GM12878 (cell line): ENCODE results near the gene WNT3A. TPM values are rescaled to one million over a fixed set of nuclear protein-coding genes. Genes with fewer than 3 reads are reported as not detected.

Source experiments
- ATAC-seq: fragments of 200-7000 bp; cut with Tn5 transposase; 3 replicates; pipeline ENCODE4 v1.9.1; 2020; ENCODE audit warnings: mild to moderate bottlenecking, moderate library complexity
- BruUV-seq: library from RNA; stranded (reverse); fragments of 400-500 nt; replicated peaks from 2 replicates; lab custom pipeline; 2021; lab: Mats Ljungman, UMichigan
- CTCF ChIA-PET: fragments of 300-600 bp; sonication (Branson Sonifier 250); formaldehyde crosslinking; extraction: SDS; loops from one replicate; lab custom pipeline; 2021; ENCODE audit warnings: inconsistent platforms; lab: Yijun Ruan, JAX
- POLR2A ChIA-PET: fragments of 350-600 bp; formaldehyde crosslinking; extraction: SDS; loops from one replicate; lab custom pipeline; 2021; ENCODE audit warnings: inconsistent platforms; lab: Charles Lee
- RAD21 ChIA-PET: fragments of 300-600 bp; sonication (Branson Sonifier 250); formaldehyde crosslinking; loops from one replicate; lab custom pipeline; 2023; ENCODE audit warnings: antibody characterized with exemption; ENCODE audit not compliant: unreplicated experiment; lab: Charles Lee
- SMC1A ChIA-PET: fragments of 300-600 bp; sonication (Branson Sonifier 250); formaldehyde crosslinking; loops from one replicate; lab custom pipeline; 2023; ENCODE audit not compliant: unreplicated experiment, uncharacterized antibody; lab: Charles Lee
- DNase-seq: peaks from one replicate; pipeline ENCODE4 v3.0.0-alpha.2; 2011; ENCODE audit warnings: low read depth, low spot score
- FAIRE-seq: peaks from 3 replicates; lab custom pipeline; 2011; peaks lifted over from hg19 to GRCh38; lab: Jason Lieb, UNC
- H2AFZ ChIP-seq: 2 replicates; pipeline ENCODE4 v1.6.0; 2011; ENCODE audit warnings: low read depth, low read length, control low read depth; ENCODE audit not compliant: control insufficient read depth
- H3K27ac ChIP-seq: 2 replicates; pipeline ENCODE4 v1.5.1; 2011; ENCODE audit warnings: control low read depth; ENCODE audit not compliant: control insufficient read depth, insufficient read depth
- H3K27me3 ChIP-seq, 2 experiments: replicated peaks in 1 of 2; 2 replicates each; pipeline versions ENCODE4 v1.6.0 to v1.6.1; 2011; ENCODE audit warnings: low read length in 1 of 2; ENCODE audit not compliant: control insufficient read depth in 2 of 2, insufficient read depth in 2 of 2
- H3K36me3 ChIP-seq, 2 experiments: 2 replicates each; pipeline ENCODE4 v1.5.1; 2011; ENCODE audit warnings: low read length in 1 of 2; ENCODE audit not compliant: control insufficient read depth in 2 of 2, insufficient read depth in 2 of 2
- H3K4me1 ChIP-seq: 2 replicates; pipeline ENCODE4 v1.6.1; 2011; ENCODE audit warnings: mild to moderate bottlenecking, low read length, moderate library complexity, mixed read lengths; ENCODE audit not compliant: control insufficient read depth, insufficient read depth
- H3K4me2 ChIP-seq: 2 replicates; pipeline ENCODE4 v1.6.0; 2011; ENCODE audit warnings: control low read depth; ENCODE audit not compliant: control insufficient read depth, insufficient read depth
- H3K4me3 ChIP-seq: fragments of 200-600 bp; sonication (generic); 2 replicates; pipeline ENCODE4 v1.5.1; 2016
- H3K79me2 ChIP-seq: 2 replicates; pipeline ENCODE4 v1.6.0; 2011; ENCODE audit warnings: low read length; ENCODE audit not compliant: control insufficient read depth, insufficient read depth
- H3K9ac ChIP-seq: 2 replicates; pipeline ENCODE4 v1.8.0; 2011; ENCODE audit warnings: low read length, control low read depth, mixed read lengths; ENCODE audit not compliant: control insufficient read depth, insufficient read depth
- H3K9me3 ChIP-seq: replicated peaks from 3 replicates; pipeline ENCODE4 v1.5.1; 2011; ENCODE audit warnings: mild to moderate bottlenecking, low read length; ENCODE audit not compliant: control insufficient read depth, insufficient read depth
- H4K20me1 ChIP-seq: 2 replicates; pipeline ENCODE4 v1.6.0; 2011; ENCODE audit not compliant: control insufficient read depth, insufficient read depth
- GATAD2B ChIP-seq: fragments of 450-650 bp; conservative IDR thresholded peaks from 2 replicates; pipeline ENCODE4 v1.6.1; 2017; ENCODE audit warnings: low read depth, mild to moderate bottlenecking, moderate library complexity
- HCFC1 ChIP-seq: fragments of 150-350 bp; IDR thresholded peaks from 2 replicates; pipeline ENCODE4 v1.6.1; 2014; ENCODE audit warnings: low read length
- MEF2B ChIP-seq: fragments of 450-650 bp; IDR thresholded peaks from 2 replicates; pipeline ENCODE4 v1.6.1; 2018; ENCODE audit warnings: mild to moderate bottlenecking, moderate library complexity; ENCODE audit not compliant: partially characterized antibody, poor library complexity, severe bottlenecking
- RB1 ChIP-seq: fragments of 450-650 bp; formaldehyde crosslinking; IDR thresholded peaks from 2 replicates; pipeline ENCODE4 v1.6.1; 2017; ENCODE audit warnings: mild to moderate bottlenecking, borderline replicate concordance
- WGBS: methylation state at CpG from one replicate; pipeline ENCODE4 v1.1.6; 2016; ENCODE audit warnings: low lambda C conversion rate; ENCODE audit not compliant: insufficient replicate concordance, insufficient coverage; ENCODE audit errors: missing lambda C conversion rate; 5-methylcytosine and 5-hydroxymethylcytosine counted together
- in situ Hi-C: fragments of 300-500 bp; cut with MboI; formaldehyde crosslinking; loops from 9 replicates; pipeline ENCODE4 v1.14.3; 2018; ENCODE audit warnings: mixed read lengths
- intact Hi-C: fragments of 100-400 bp; cut with micrococcal nuclease; formaldehyde crosslinking; loops from one replicate; pipeline ENCODE4 v1.14.2; 2022; ENCODE audit not compliant: unreplicated experiment
- polyA plus RNA-seq, 11 experiments: library from polyadenylated mRNA; depleted of rRNA in 4 of 11; unstranded in 6 of 11; stranded (reverse) in 5 of 11; fragments of >200 nt; fragmentation: Nextera tagmentation in 4 of 11; fragmentation: Illumina TruSeq in 1 of 11; extraction: Ambion mirVana in 4 of 11; extraction: Trizol in 1 of 11; gene quantifications; 1 replicate in 1 of 11; 2 replicates in 10 of 11; pipeline versions ENCODE4 v1.2.1 to v1.2.3, GENCODE V29; 2011 to 2016; ENCODE audit warnings: inconsistent platforms in 2 of 11, missing spikeins in 2 of 11, low read depth in 1 of 11
- total RNA-seq, 4 experiments: library from RNA; depleted of rRNA in 3 of 4; stranded (reverse); fragments of >200 nt in 3 of 4; fragmentation: Illumina TruSeq in 1 of 4; extraction: Trizol in 1 of 4; gene quantifications; 2 replicates each; pipeline versions ENCODE4 v1.2.1 to v1.2.3, GENCODE V29; 2013 to 2021
- TF ChIP-seq, protein P1 (sequence below): IDR thresholded peaks from 2 replicates; pipeline ENCODE4 v1.6.1; 2011; ENCODE audit warnings: borderline replicate concordance, low read depth, mild to moderate bottlenecking, moderate library complexity, low read length; ENCODE audit not compliant: insufficient read depth, poor library complexity, severe bottlenecking
- TF ChIP-seq, protein P2 (sequence below): IDR thresholded peaks from 2 replicates; pipeline ENCODE4 v1.6.1; 2011; ENCODE audit warnings: mild to moderate bottlenecking, low read depth, low read length, moderate library complexity; ENCODE audit not compliant: insufficient replicate concordance
- TF ChIP-seq, protein P3 (sequence below): fragments of 450-650 bp; IDR thresholded peaks from 2 replicates; pipeline ENCODE4 v1.6.1; 2018; ENCODE audit warnings: mild to moderate bottlenecking, low read depth, moderate library complexity; ENCODE audit not compliant: partially characterized antibody

WNT3A gene
- total and polyA plus RNA-seq, 10 of the 15 experiments (the other 5 are each of a cell fraction or from before 2014, with no cell fraction given): 0.16 TPM; not detected in 9

DNA sequence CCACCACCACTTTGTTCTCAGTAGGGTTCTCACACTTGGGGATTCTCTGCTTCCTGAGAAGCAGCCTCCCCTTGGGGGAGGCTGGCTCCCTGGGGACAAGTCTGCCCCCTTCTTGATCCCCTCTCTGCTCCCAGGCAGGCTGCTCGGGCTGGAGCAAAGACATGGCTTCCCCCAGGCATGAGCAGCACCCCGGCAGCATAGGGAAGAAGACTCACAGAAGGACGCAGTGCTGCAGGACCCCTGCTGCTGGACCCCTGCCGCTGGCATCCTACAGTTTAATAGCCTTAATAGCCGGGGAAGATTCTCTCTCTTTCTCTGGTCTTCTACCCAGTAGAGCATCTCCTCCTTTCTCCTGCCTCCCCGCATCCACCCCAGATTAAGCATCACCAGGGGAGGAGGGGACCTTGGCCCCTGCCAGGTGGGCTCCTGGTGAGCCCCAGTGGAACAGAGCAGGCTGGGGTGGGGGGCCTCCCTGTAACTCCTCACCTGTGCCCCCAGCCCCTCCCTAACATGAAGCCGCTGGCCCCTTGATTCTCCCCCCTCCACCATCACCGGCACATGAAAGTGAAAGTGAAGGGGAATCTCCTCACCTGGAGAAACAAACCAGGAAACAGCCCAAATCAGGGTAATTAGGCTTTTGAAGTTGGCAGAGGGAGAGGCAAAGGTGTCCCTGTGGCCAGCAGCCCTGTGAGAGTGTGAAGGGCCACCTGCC, 2.5 kb downstream of the WNT3A start:
- H3K27me3 ChIP-seq: peaks cover 2 to 22% of the 10 kb centered on the region in 2 experiments

More for the DNA sequence above, 2.5 kb downstream of the WNT3A start:
- H3K4me3 ChIP-seq: peak overlapping the region; percentile 2; the same call in 1 of the 2 replicates
- DNase-seq (no peak), FAIRE-seq (no peak), ATAC-seq (peak; percentile 29)
- no TSS peak for BruUV-seq
- ChIA-PET RAD21 (no interaction called here), POLR2A (no interaction called here), CTCF (no interaction called here), SMC1A (no interaction called here)
- peak overlapping the region; percentile 56 for H2AFZ ChIP-seq
- no peaks in the 10 kb centered on the region for H3K79me2 ChIP-seq
- WGBS: 0% methylated on average over 8 of the region's 8 CpGs
- intact Hi-C loops (no loop called here), in situ Hi-C loops (no loop called here)
- no peaks in the 10 kb centered on the region for H3K9me3 ChIP-seq
- H3K27ac ChIP-seq: no peak overlapping the region
- peaks cover 9% of the 10 kb centered on the region for H3K4me1 ChIP-seq
- peak overlapping the region; percentile 41 for H3K4me2 ChIP-seq
- TF ChIP-seq, protein P1, sequence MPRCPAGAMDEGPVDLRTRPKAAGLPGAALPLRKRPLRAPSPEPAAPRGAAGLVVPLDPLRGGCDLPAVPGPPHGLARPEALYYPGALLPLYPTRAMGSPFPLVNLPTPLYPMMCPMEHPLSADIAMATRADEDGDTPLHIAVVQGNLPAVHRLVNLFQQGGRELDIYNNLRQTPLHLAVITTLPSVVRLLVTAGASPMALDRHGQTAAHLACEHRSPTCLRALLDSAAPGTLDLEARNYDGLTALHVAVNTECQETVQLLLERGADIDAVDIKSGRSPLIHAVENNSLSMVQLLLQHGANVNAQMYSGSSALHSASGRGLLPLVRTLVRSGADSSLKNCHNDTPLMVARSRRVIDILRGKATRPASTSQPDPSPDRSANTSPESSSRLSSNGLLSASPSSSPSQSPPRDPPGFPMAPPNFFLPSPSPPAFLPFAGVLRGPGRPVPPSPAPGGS: no peak
- TF ChIP-seq, protein P2, sequence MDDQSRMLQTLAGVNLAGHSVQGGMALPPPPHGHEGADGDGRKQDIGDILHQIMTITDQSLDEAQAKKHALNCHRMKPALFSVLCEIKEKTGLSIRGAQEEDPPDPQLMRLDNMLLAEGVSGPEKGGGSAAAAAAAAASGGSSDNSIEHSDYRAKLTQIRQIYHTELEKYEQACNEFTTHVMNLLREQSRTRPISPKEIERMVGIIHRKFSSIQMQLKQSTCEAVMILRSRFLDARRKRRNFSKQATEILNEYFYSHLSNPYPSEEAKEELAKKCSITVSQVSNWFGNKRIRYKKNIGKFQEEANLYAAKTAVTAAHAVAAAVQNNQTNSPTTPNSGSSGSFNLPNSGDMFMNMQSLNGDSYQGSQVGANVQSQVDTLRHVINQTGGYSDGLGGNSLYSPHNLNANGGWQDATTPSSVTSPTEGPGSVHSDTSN: no peak
- TF ChIP-seq HCFC1 (no peak), RB1 (peak; percentile 57; the same call in 1 of the 2 replicates), MEF2B (peak; percentile 96), GATAD2B (peak; percentile 68)
- TF ChIP-seq, protein P3, sequence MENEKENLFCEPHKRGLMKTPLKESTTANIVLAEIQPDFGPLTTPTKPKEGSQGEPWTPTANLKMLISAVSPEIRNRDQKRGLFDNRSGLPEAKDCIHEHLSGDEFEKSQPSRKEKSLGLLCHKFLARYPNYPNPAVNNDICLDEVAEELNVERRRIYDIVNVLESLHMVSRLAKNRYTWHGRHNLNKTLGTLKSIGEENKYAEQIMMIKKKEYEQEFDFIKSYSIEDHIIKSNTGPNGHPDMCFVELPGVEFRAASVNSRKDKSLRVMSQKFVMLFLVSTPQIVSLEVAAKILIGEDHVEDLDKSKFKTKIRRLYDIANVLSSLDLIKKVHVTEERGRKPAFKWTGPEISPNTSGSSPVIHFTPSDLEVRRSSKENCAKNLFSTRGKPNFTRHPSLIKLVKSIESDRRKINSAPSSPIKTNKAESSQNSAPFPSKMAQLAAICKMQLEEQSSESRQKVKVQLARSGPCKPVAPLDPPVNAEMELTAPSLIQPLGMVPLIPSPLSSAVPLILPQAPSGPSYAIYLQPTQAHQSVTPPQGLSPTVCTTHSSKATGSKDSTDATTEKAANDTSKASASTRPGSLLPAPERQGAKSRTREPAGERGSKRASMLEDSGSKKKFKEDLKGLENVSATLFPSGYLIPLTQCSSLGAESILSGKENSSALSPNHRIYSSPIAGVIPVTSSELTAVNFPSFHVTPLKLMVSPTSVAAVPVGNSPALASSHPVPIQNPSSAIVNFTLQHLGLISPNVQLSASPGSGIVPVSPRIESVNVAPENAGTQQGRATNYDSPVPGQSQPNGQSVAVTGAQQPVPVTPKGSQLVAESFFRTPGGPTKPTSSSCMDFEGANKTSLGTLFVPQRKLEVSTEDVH: no peak
- H4K20me1 ChIP-seq: no peaks in the 10 kb centered on the region
- H3K36me3 ChIP-seq: no peaks in the 10 kb centered on the region
- no peak overlapping the region for H3K9ac ChIP-seq
